Measurements from ENCODE around the gene CTNND1. TPM values are rescaled to one million over a fixed set of nuclear protein-coding genes. Genes with fewer than 3 reads are reported as not detected.

The CTNND1 gene
- total RNA-seq, 4 donors from 2014 or later = 85.5 to 174 (median 105) TPM

DNA sequence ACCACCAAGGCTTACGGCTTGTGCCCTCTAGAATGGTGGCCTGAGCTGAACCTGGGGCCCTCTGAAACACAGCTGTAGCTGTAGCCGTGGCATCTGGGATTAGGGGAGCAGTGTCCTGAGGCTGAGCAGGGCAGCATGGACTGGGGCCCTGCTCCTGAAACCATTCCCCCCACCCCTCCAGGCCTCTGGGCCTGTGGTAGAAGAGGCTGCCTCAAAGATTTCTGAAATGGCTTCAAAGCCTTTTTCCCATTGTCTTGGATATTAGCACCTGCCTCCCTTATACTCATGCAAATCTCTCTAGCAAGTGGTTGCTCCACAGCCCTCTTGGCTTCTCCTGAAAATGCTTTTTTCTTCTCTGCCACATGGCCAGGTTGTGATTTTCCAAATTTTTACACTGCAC lies 106.9 kb downstream of the CTNND1 start:
- DNase-seq (ENCODE audit: low spot score) (no peak), ATAC-seq (ENCODE audit: low FRiP score) (no peak)
- TF ChIP-seq, protein P1, sequence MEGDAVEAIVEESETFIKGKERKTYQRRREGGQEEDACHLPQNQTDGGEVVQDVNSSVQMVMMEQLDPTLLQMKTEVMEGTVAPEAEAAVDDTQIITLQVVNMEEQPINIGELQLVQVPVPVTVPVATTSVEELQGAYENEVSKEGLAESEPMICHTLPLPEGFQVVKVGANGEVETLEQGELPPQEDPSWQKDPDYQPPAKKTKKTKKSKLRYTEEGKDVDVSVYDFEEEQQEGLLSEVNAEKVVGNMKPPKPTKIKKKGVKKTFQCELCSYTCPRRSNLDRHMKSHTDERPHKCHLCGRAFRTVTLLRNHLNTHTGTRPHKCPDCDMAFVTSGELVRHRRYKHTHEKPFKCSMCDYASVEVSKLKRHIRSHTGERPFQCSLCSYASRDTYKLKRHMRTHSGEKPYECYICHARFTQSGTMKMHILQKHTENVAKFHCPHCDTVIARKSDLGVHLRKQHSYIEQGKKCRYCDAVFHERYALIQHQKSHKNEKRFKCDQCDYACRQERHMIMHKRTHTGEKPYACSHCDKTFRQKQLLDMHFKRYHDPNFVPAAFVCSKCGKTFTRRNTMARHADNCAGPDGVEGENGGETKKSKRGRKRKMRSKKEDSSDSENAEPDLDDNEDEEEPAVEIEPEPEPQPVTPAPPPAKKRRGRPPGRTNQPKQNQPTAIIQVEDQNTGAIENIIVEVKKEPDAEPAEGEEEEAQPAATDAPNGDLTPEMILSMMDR (IDR thresholded peaks at IDR 0.05) = no peak

Small RNA genes within 50 kb of the gene (small RNA-seq; reads per million reads assigned to genes)
- gene AP001931.1 (not detected), gene TMX2-CTNND1 (not detected)

Other genes starting within 250 kb of the CTNND1 start
- 10 to 100 TPM; 11.5 to 40.4 (median 16.5) TPM for gene SLC43A1, start 246.1 kb upstream of the CTNND1 start, total RNA-seq
- 10 to 100 TPM; 42.9 to 49.0 (median 45.9) TPM for gene TIMM10, start 231.0 kb upstream of the CTNND1 start, total RNA-seq
- not detected for gene SMTNL1, start 224.2 kb upstream of the CTNND1 start, total RNA-seq
- gene UBE2L6, start 194.1 kb upstream of the CTNND1 start, total RNA-seq = 100 to 1,000 TPM in 1 of 4 donors, 10 to 100 TPM in 3; 46.5 to 104 (median 52.6) TPM
- 1,000 to 10,000 TPM in 1 of 4 donors, 100 to 1,000 TPM in 3; 500 to 1,674 (median 892) TPM for gene SERPING1, start 164.1 kb upstream of the CTNND1 start, total RNA-seq
- gene YPEL4, start 111.9 kb upstream of the CTNND1 start, total RNA-seq = 1 to 10 TPM in 3 of 4 donors, under 1 TPM in 1; 0.63 to 1.8 (median 1.5) TPM
- gene CLP1, start 104.0 kb upstream of the CTNND1 start, total RNA-seq = 10 to 100 TPM; 12.3 to 26.1 (median 15.7) TPM
- gene ZDHHC5, start 93.7 kb upstream of the CTNND1 start, total RNA-seq = 10 to 100 TPM; 44.1 to 61.5 (median 50.7) TPM
- gene MED19, start 49.6 kb upstream of the CTNND1 start, total RNA-seq = 10 to 100 TPM; 10.7 to 14.4 (median 12.2) TPM
- 10 to 100 TPM; 49.0 to 73.9 (median 68.8) TPM for gene TMX2, start 49.2 kb upstream of the CTNND1 start, total RNA-seq
- gene SELENOH, start 20.3 kb upstream of the CTNND1 start, total RNA-seq = 100 to 1,000 TPM; 101 to 123 (median 113) TPM
- not detected for gene BTBD18, start 10.0 kb upstream of the CTNND1 start, total RNA-seq